HuH-7 (cell line): ENCODE data around the gene TMEM51.

ENCODE experiments used
- DNase-seq: peaks from one replicate; pipeline ENCODE4 v3.0.0; 2011; ENCODE audit warnings: low spot score

TMEM51 gene

GRCh38 chr1:15218287-15219279, 65.0 kb downstream of the TMEM51 start:
- no peak for DNase-seq

GRCh38 chr1:15219280-15220023, 65.9 kb downstream of the TMEM51 start:
- no peak for DNase-seq

GRCh38 chr1:15220024-15220392, 66.5 kb downstream of the TMEM51 start:
- DNase-seq: no peak

GRCh38 chr1:15220825-15221431, 67.4 kb downstream of the TMEM51 start:
- DNase-seq: peak; percentile 25

- no peak for DNase-seq
Measured at GRCh38 chr1:15222653-15223303, 69.2 kb downstream of the TMEM51 start.

- no peak for DNase-seq
Measured at GRCh38 chr1:15224259-15224869, 70.8 kb downstream of the TMEM51 start.

GRCh38 chr1:15224974-15225373, 71.4 kb downstream of the TMEM51 start:
- no peak for DNase-seq

- DNase-seq: no peak
Measured at GRCh38 chr1:15225461-15225860, 71.9 kb downstream of the TMEM51 start.

GRCh38 chr1:15226388-15227255, 73.1 kb downstream of the TMEM51 start:
- no peak for DNase-seq

GRCh38 chr1:15229707-15230131, 76.2 kb downstream of the TMEM51 start:
- no peak for DNase-seq

GRCh38 chr1:15231714-15232201, 78.2 kb downstream of the TMEM51 start:
- DNase-seq: no peak

- no peak for DNase-seq
Measured at GRCh38 chr1:15233689-15234088, 80.1 kb downstream of the TMEM51 start.

- no peak for DNase-seq
Measured at GRCh38 chr1:15236321-15236721, 82.8 kb downstream of the TMEM51 start.

GRCh38 chr1:15236746-15237145, 83.2 kb downstream of the TMEM51 start:
- no peak for DNase-seq

GRCh38 chr1:15238789-15239188, 85.2 kb downstream of the TMEM51 start:
- no peak for DNase-seq

- DNase-seq: no peak
Measured at GRCh38 chr1:15242766-15243165, 89.2 kb downstream of the TMEM51 start.

GRCh38 chr1:15243275-15244043, 89.9 kb downstream of the TMEM51 start:
- DNase-seq: no peak

- no peak for DNase-seq
Measured at GRCh38 chr1:15244813-15245212, 91.3 kb downstream of the TMEM51 start.

GRCh38 chr1:15245593-15246360, 92.2 kb downstream of the TMEM51 start:
- no peak for DNase-seq
